Stimulated activated naive CD8-positive, alpha-beta T cell treated with anti-CD3 and anti-CD28 coated beads, Interleukin-15, Interleukin-2, amounts not matched to agents 100 U/mL and 50 U/mL, for 24 hours (primary cell): ENCODE results near the gene GAS2L2.
"Not testable (repeated sequence)": the region's sequence is repeated elsewhere in the genome, so short reads cannot be mapped to it uniquely, and the experiment has no call there.

Source experiments
- ATAC-seq: fragments of 150-1000 bp; cut with Tn5 transposase; one replicate; pipeline ENCODE4 v1.10.0; 2021
- DNase-seq: peaks from one replicate; pipeline ENCODE4 v3.0.0; 2021

Gene GAS2L2

GRCh38 chr17:35727635-35728034 is 25.4 kb downstream of the GAS2L2 start:
- no peak for DNase-seq
- no peak for ATAC-seq

DNA sequence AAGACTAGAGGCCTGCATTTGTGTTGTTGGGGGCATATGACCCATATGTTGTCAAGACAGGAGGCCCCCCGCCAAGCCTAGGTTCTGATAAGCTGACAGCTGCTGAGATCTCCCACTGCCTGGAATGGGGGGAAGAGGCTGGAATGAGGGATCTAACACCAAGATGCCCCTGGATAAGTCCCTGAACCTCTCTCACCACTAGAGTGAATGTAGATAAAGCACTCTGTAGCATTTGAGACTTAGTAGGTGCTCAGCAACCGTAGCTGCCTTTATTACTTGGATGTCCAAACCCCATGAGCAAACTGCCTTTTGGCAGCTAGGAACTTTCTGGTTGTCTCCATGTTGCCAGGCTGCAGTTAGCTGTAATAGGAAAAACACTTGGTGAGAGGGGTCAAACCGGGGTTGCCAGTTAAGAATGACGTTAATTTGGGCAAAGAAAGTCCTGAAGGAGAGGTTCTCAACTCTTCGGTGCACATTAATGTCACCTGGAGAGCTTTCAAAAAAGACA is 26.0 kb downstream of the GAS2L2 start:
- no peak for DNase-seq
- ATAC-seq, result no peak

- DNase-seq (no peak), ATAC-seq (no peak)
These were observed 26.7 kb downstream of the GAS2L2 start for GRCh38 chr17:35726127-35726952.

DNA sequence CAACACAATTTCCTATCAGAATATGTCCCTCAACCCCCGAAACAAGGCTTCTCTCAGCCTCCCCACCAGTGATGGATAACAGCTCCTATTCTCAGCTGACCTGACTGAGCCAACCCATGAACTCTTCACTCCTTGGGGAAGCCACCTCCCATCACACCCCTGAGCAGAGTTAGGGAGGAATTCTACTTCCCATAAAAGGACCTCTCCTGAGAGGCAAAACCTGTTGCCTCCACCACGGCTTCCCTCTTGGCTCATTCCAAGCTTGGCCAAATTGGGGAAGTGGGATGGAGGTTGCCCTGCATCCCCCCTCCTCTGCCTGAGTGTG is 27.3 kb downstream of the GAS2L2 start:
- ATAC-seq, result no peak
- no peak for DNase-seq

GRCh38 chr17:35725058-35725457 is 28.0 kb downstream of the GAS2L2 start:
- no peak for ATAC-seq

GRCh38 chr17:35723735-35724134 is 29.3 kb downstream of the GAS2L2 start:
- DNase-seq (no peak), ATAC-seq (no peak)

More at GRCh38 chr17:35725058-35725457, 28.0 kb downstream of the GAS2L2 start:
- DNase-seq, result no peak

DNA sequence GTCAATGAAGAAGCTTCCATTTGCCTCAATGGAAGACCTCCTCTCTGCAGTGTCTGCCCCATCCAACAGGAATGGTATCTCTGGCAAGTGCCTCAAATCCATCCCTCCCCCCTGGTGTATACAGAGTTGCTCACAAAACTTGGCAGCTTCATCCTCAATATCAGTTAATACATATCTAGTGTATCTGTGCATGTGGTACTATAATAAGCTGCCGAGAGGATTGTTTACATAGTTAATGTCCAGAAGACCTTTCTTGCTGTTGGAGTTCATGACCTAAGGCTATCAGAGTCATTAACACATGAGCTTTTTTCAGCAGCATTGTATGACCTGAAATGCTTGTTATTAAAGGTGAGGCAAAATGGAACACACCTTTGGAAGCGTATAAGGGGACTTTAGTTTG is 35.6 kb downstream of the GAS2L2 start:
- ATAC-seq, result no peak
- DNase-seq, result no peak

- ATAC-seq, result no peak
- DNase-seq, result no peak
These were observed 36.1 kb downstream of the GAS2L2 start for GRCh38 chr17:35716897-35717465.

DNA sequence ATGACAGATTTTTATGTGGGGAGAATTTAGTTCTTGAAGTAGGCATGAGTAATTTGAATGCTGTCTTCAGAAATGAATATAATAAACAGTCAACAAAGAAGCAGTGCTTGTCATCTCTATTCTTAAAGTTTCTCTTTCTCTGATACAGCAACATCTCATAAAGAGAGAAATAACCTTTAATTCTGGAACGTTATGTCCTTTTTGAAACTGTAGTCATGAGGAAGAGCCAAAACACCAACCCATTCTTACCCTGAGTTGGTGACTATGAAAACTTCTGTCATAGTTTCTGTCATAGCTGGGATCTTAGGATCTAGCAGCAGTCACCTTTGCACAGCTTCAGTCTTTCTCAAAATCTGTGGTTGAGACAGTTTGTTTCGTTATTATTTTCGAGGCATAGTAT is 36.9 kb downstream of the GAS2L2 start:
- no peak for DNase-seq
- ATAC-seq, result no peak

- no peak for DNase-seq
- ATAC-seq, result no peak
These were observed 37.6 kb downstream of the GAS2L2 start for GRCh38 chr17:35715416-35715815.

- ATAC-seq (no peak), DNase-seq (no peak)
These were observed 38.1 kb downstream of the GAS2L2 start for GRCh38 chr17:35714988-35715387.

- DNase-seq (no peak), ATAC-seq (peak; percentile 44)
These were observed 39.8 kb downstream of the GAS2L2 start for GRCh38 chr17:35713069-35713728.

DNA sequence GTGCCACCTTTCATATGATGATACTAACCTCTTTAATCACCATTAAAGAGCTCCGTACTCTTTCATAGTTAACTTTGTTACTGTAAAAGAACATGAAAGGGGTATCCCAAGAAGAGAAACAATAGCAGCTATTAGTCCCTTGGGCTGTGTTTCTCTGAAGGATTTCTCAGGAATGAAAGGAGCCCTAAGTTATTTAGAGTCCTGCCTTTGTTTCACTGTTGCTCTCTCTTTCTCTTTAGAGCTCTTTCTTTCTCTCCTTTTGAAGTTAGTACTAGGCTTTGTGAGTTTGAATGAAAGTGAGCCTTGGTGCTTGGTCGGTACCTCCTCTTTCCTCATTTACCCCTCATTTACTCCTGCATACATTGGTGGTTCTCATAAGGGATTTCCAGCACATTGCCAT is 42.1 kb downstream of the GAS2L2 start:
- DNase-seq (no peak), ATAC-seq (no peak)

GRCh38 chr17:35709874-35710273 is 43.2 kb downstream of the GAS2L2 start:
- DNase-seq (no peak), ATAC-seq (no peak)

DNA sequence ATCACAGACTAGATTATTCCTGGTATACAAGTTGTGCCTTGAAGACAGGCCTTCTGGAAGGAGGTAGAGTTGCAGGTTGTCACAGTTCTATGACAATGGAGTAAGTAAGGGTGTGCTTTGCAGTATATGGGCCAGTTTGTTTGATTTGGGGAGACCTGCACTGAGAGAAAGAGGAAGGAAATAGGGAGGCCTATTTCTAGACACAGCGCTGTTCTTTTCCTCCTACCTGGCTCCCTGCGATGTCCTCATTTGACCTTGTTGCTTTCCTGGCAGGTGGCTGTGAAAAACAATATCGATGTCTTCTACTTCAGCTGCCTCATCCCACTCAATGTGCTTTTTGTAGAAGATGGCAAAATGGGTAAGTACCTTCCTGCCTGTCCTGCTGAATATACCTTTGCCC is 44.1 kb downstream of the GAS2L2 start:
- no peak for DNase-seq
- ATAC-seq, result no peak

- no peak for DNase-seq
- ATAC-seq, result peak; percentile 55
These were observed 44.9 kb downstream of the GAS2L2 start for GRCh38 chr17:35708149-35708548.

- no peak for ATAC-seq
These were observed 47.3 kb downstream of the GAS2L2 start for GRCh38 chr17:35705705-35706104.

GRCh38 chr17:35705230-35705629 is 47.8 kb downstream of the GAS2L2 start:
- ATAC-seq, result no peak
- no peak for DNase-seq

More at GRCh38 chr17:35705705-35706104, 47.3 kb downstream of the GAS2L2 start:
- no peak for DNase-seq

GRCh38 chr17:35703308-35703707 is 49.7 kb downstream of the GAS2L2 start:
- ATAC-seq, DNase-seq: not testable (repeated sequence)

- DNase-seq (no peak), ATAC-seq (no peak)
These were observed 51.5 kb downstream of the GAS2L2 start for GRCh38 chr17:35701491-35701890.

DNA sequence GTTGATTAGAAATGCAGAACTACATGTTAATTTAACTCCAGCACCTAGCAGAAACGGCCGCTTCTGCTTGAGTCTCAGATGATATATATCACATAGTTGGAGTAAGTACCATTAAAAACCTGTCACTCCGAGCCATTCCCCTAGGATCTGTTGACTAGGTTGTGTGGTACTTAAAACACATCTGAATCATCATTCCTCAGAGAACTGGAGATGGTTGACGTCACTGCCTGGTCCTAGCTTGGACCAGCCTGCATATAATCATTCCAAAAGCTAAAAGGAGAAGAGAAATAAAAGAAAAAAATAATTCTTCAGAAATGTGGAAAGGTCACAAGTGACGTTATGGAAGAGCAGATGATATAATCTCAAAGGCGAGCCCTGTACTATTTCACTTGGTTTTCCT is 52.9 kb downstream of the GAS2L2 start:
- no peak for ATAC-seq
- no peak for DNase-seq

- DNase-seq (no peak), ATAC-seq (no peak)
These were observed 54.2 kb downstream of the GAS2L2 start for GRCh38 chr17:35698800-35699199.

DNA sequence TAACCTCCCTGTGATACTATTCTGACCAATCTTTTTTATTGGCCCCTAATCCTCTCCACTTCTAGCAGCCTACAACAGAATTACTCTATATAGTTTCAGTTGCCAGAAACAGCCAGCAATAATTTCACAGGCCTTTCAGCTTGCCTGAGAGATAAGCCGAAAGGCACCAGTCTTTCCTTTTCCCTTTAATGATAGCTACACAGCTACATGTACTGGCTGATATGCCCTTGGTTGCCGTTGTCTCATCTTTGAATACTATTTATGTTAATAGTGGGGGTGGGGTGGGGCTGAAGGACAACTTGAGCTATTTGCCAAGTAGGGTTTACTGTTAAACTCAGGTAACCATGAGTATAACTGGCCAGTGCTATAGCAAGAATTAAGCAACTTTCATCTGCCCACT is 57.4 kb downstream of the GAS2L2 start:
- DNase-seq (no peak), ATAC-seq (no peak)
